IgD-negative memory B cell (primary cell): Measurements from ENCODE around the gene JMY. TPM values are rescaled to one million over a fixed set of nuclear protein-coding genes. Genes with fewer than 3 reads are reported as not detected.
"Not testable (repeated sequence)": the region's sequence is repeated elsewhere in the genome, so short reads cannot be mapped to it uniquely, and the experiment has no call there.

Experiments used
- H3K27ac Mint-ChIP-seq, 3 donors: one replicate each; pipeline ENCODE4 v1.8.0; 2020 to 2022; ENCODE audit warnings: mild to moderate bottlenecking in 3 of 3, mixed read lengths in 3 of 3, moderate library complexity in 1 of 3
- H3K27me3 Mint-ChIP-seq: one replicate; pipeline ENCODE4 v1.8.0; 2021; ENCODE audit warnings: mixed read lengths
- H3K36me3 Mint-ChIP-seq: one replicate; pipeline ENCODE4 v1.8.0; 2020; ENCODE audit warnings: mild to moderate bottlenecking, mixed read lengths
- H3K4me1 Mint-ChIP-seq, 3 donors: one replicate each; pipeline ENCODE4 v1.8.0; 2020 to 2022; ENCODE audit warnings: mixed read lengths in 3 of 3, mild to moderate bottlenecking in 1 of 3
- H3K4me3 Mint-ChIP-seq, 4 donors: one replicate each; pipeline ENCODE4 v1.8.0; 2020 to 2022; ENCODE audit warnings: mild to moderate bottlenecking in 4 of 4, mixed read lengths in 4 of 4, moderate library complexity in 3 of 4
- H3K9me3 Mint-ChIP-seq, 3 donors: one replicate each; pipeline ENCODE4 v1.8.0; 2020 to 2021; ENCODE audit warnings: mixed read lengths in 3 of 3, mild to moderate bottlenecking in 1 of 3
- polyA plus RNA-seq: library from polyadenylated mRNA; unstranded; fragments of 300-500 nt; fragmentation: Illumina TruSeq; gene quantifications from one replicate; pipeline ENCODE4 v1.2.3, GENCODE V29; 2021

JMY gene
- polyA plus RNA-seq, 1 donor from 2014 or later = 4.6 TPM

GRCh38 chr5:79225026-79225425 is 10.9 kb upstream of the JMY start:
- Mint-ChIP-seq H3K4me1 (peaks cover 0 to 9% (median 2%) of the 10 kb centered on the region in 3 donors), H3K4me3 (no peak overlapping the region)

GRCh38 chr5:79225441-79225840 is 10.5 kb upstream of the JMY start:
- peaks cover 6% of the 10 kb centered on the region for H3K36me3 Mint-ChIP-seq
- no peaks in the 10 kb centered on the region for H3K9me3 Mint-ChIP-seq
- H3K4me1 Mint-ChIP-seq = peaks cover 0 to 9% (median 2%) of the 10 kb centered on the region in 3 donors
- H3K27me3 Mint-ChIP-seq = no peaks in the 10 kb centered on the region
- peak overlapping the region in 1 of 3 donors; percentile 85 for H3K27ac Mint-ChIP-seq
- no peak overlapping the region for H3K4me3 Mint-ChIP-seq

More at GRCh38 chr5:79225026-79225425, 10.9 kb upstream of the JMY start:
- Mint-ChIP-seq H3K9me3 (no peaks in the 10 kb centered on the region), H3K36me3 (peaks cover 6% of the 10 kb centered on the region), H3K27me3 (no peaks in the 10 kb centered on the region), H3K27ac (peak overlapping the region in 1 of 3 donors; percentile 85)

- Mint-ChIP-seq H3K27me3 (no peaks in the 10 kb centered on the region), H3K27ac (no peak overlapping the region), H3K9me3 (no peaks in the 10 kb centered on the region), H3K4me1 (peaks cover 0 to 9% (median 2%) of the 10 kb centered on the region in 3 donors), H3K36me3 (no peaks in the 10 kb centered on the region), H3K4me3 (no peak overlapping the region)
Measured at GRCh38 chr5:79227484-79228025, 8.4 kb upstream of the JMY start.

GRCh38 chr5:79229357-79230174 is 6.4 kb upstream of the JMY start:
- no peaks in the 10 kb centered on the region for H3K27me3 Mint-ChIP-seq
- H3K27ac Mint-ChIP-seq = peak overlapping the region; percentile 16 to 83 (median 56)
- H3K4me1 Mint-ChIP-seq = peaks cover 0 to 9% (median 2%) of the 10 kb centered on the region in 3 donors
- H3K4me3 Mint-ChIP-seq = no peak overlapping the region
- H3K9me3 Mint-ChIP-seq = no peaks in the 10 kb centered on the region
- no peaks in the 10 kb centered on the region for H3K36me3 Mint-ChIP-seq

- H3K27me3 Mint-ChIP-seq = no peaks in the 10 kb centered on the region
- peaks cover 14 to 29% (median 19%) of the 10 kb centered on the region in 3 donors for H3K4me1 Mint-ChIP-seq
- H3K27ac Mint-ChIP-seq = peak overlapping the region; percentile 96 to 99 (median 99)
- H3K4me3 Mint-ChIP-seq = peak overlapping the region; percentile 91 to 98 (median 97)
- H3K9me3 Mint-ChIP-seq = no peaks in the 10 kb centered on the region
- no peaks in the 10 kb centered on the region for H3K36me3 Mint-ChIP-seq
Measured at GRCh38 chr5:79235261-79235633, 684 bp upstream of the JMY start.

- H3K27ac Mint-ChIP-seq = peak overlapping the region; percentile 53 to 99 (median 96)
- H3K4me3 Mint-ChIP-seq = peak overlapping the region; percentile 91 to 98 (median 97)
- no peaks in the 10 kb centered on the region for H3K27me3 Mint-ChIP-seq
- H3K9me3 Mint-ChIP-seq = no peaks in the 10 kb centered on the region
- no peaks in the 10 kb centered on the region for H3K36me3 Mint-ChIP-seq
- peaks cover 23 to 29% (median 24%) of the 10 kb centered on the region in 3 donors for H3K4me1 Mint-ChIP-seq
Measured at GRCh38 chr5:79236362-79236969, 535 bp downstream of the JMY start.

- Mint-ChIP-seq H3K4me3 (peak overlapping the region; percentile 91 to 98 (median 97)), H3K9me3 (no peaks in the 10 kb centered on the region), H3K4me1 (peaks cover 27 to 29% (median 27%) of the 10 kb centered on the region in 3 donors), H3K36me3 (no peaks in the 10 kb centered on the region), H3K27ac (peak overlapping the region; percentile 84 to 99 (median 96)), H3K27me3 (no peaks in the 10 kb centered on the region)
Measured at GRCh38 chr5:79236970-79237739, 1.2 kb downstream of the JMY start.

- Mint-ChIP-seq H3K9me3 (no peaks in the 10 kb centered on the region), H3K27ac (peak overlapping the region; percentile 84 to 99 (median 96)), H3K4me1 (peaks cover 30 to 36% (median 34%) of the 10 kb centered on the region in 3 donors), H3K27me3 (no peaks in the 10 kb centered on the region), H3K36me3 (no peaks in the 10 kb centered on the region), H3K4me3 (peak overlapping the region; percentile 91 to 98 (median 97))
Measured at GRCh38 chr5:79237740-79238560, 2.0 kb downstream of the JMY start.

GRCh38 chr5:79240561-79240960 is 4.6 kb downstream of the JMY start:
- Mint-ChIP-seq H3K4me1 (peaks cover 31 to 42% (median 39%) of the 10 kb centered on the region in 3 donors), H3K4me3 (peak overlapping the region; percentile 25 to 85 (median 65)), H3K27me3 (no peaks in the 10 kb centered on the region), H3K36me3 (no peaks in the 10 kb centered on the region), H3K9me3 (no peaks in the 10 kb centered on the region), H3K27ac (peak overlapping the region in 2 of 3 donors; percentile 46 to 67)

GRCh38 chr5:79241535-79241979 is 5.6 kb downstream of the JMY start:
- peaks cover 30 to 49% (median 47%) of the 10 kb centered on the region in 3 donors for H3K4me1 Mint-ChIP-seq
- H3K4me3 Mint-ChIP-seq = peak overlapping the region in 1 of 4 donors; percentile 37
- no peaks in the 10 kb centered on the region for H3K9me3 Mint-ChIP-seq
- H3K27me3 Mint-ChIP-seq = no peaks in the 10 kb centered on the region
- H3K27ac Mint-ChIP-seq = no peak overlapping the region
- no peaks in the 10 kb centered on the region for H3K36me3 Mint-ChIP-seq

- H3K27me3 Mint-ChIP-seq = no peaks in the 10 kb centered on the region
- H3K9me3 Mint-ChIP-seq = no peaks in the 10 kb centered on the region
- peaks cover 29 to 47% (median 45%) of the 10 kb centered on the region in 3 donors for H3K4me1 Mint-ChIP-seq
- peak overlapping the region in 2 of 4 donors; percentile 37 to 68 for H3K4me3 Mint-ChIP-seq
- no peaks in the 10 kb centered on the region for H3K36me3 Mint-ChIP-seq
- H3K27ac Mint-ChIP-seq = no peak overlapping the region
Measured at GRCh38 chr5:79242242-79243039, 6.5 kb downstream of the JMY start.

- H3K4me3 Mint-ChIP-seq = no peak overlapping the region
- peaks cover 21 to 40% (median 37%) of the 10 kb centered on the region in 3 donors for H3K4me1 Mint-ChIP-seq
- H3K9me3 Mint-ChIP-seq = no peaks in the 10 kb centered on the region
- no peaks in the 10 kb centered on the region for H3K36me3 Mint-ChIP-seq
- H3K27ac Mint-ChIP-seq = no peak overlapping the region
- no peaks in the 10 kb centered on the region for H3K27me3 Mint-ChIP-seq
Measured at GRCh38 chr5:79243224-79243623, 7.3 kb downstream of the JMY start.

GRCh38 chr5:79254067-79254466 is 18.1 kb downstream of the JMY start:
- not testable (repeated sequence) for H3K27me3 Mint-ChIP-seq, H3K36me3 Mint-ChIP-seq, H3K9me3 Mint-ChIP-seq, H3K27ac Mint-ChIP-seq, H3K4me3 Mint-ChIP-seq
- H3K4me1 Mint-ChIP-seq = peaks cover 29 to 36% (median 32%) of the 10 kb centered on the region in 3 donors
